Stimulated activated naive CD8-positive, alpha-beta T cell treated with anti-CD3 and anti-CD28 coated beads, Interleukin-15, amount 100 ng/mL, for 72 hours (primary cell): Measurements from ENCODE around the gene NRDC.

Source experiments
- ATAC-seq: fragments of 150-1000 bp; cut with Tn5 transposase; 2 replicates; pipeline ENCODE4 v1.10.0; 2021; ENCODE audit warnings: mild to moderate bottlenecking, moderate library complexity
- DNase-seq, 2 donors: peaks; one replicate each; pipeline ENCODE4 v3.0.0; 2021 to 2022
- H3K27ac Mint-ChIP-seq, 2 donors: one replicate each; pipeline ENCODE4 v1.8.0; 2022; ENCODE audit warnings: mild to moderate bottlenecking in 2 of 2, mixed read lengths in 2 of 2, moderate library complexity in 2 of 2
- H3K27me3 Mint-ChIP-seq: one replicate; pipeline ENCODE4 v1.8.0; 2022; ENCODE audit warnings: mixed read lengths
- H3K4me1 Mint-ChIP-seq: one replicate; pipeline ENCODE4 v1.8.0; 2022; ENCODE audit warnings: mild to moderate bottlenecking, mixed read lengths
- H3K4me3 Mint-ChIP-seq, 2 donors: one replicate each; pipeline ENCODE4 v1.8.0; 2022; ENCODE audit warnings: mild to moderate bottlenecking in 2 of 2, mixed read lengths in 2 of 2, moderate library complexity in 1 of 2
- H3K9me3 Mint-ChIP-seq, 2 donors: one replicate each; pipeline ENCODE4 v1.8.0; 2022; ENCODE audit warnings: mixed read lengths in 2 of 2

The NRDC gene

DNA sequence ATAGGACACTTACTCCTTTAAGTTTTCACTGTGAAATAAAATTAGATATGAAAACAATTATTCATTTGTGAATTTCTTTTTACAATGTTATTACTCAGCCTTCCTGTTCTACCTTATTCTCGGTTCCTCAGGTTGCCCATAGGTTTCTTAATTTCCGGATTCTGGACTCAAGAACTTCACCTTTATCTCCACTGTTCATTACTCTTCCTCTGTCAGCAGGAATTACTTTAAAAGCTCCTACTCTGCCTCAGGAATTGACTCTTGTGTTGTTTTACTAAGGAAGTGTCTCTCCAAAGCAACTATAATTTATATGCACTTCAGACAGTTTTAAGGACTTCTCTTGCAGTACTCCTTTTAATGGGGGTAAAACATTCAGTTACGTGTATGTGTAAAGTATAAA is 137.9 kb downstream of the NRDC start:
- Mint-ChIP-seq H3K9me3 (no peaks in the 10 kb centered on the region), H3K4me1 (peaks cover 38% of the 10 kb centered on the region)
- peak; percentile 26 for ATAC-seq

More for the DNA sequence above, 137.9 kb downstream of the NRDC start:
- Mint-ChIP-seq H3K27ac (no peak overlapping the region), H3K4me3 (no peak overlapping the region), H3K27me3 (no peaks in the 10 kb centered on the region)
- no peak for DNase-seq
